GM13977 (cell line): ENCODE results near the gene GNAI1.

ENCODE experiments used
- DNase-seq: peaks from one replicate; pipeline ENCODE4 v3.0.0; 2012; ENCODE audit warnings: low spot score
- in situ Hi-C: fragments of 300-500 bp; cut with MboI; formaldehyde crosslinking; loops from one replicate; pipeline ENCODE4 v1.12.0; 2022; ENCODE audit warnings: low sequenced_read_pairs, low pct_unique_long_range_greater_than_20kb, mixed read lengths, inconsistent platforms; ENCODE audit not compliant: unreplicated experiment
- TF ChIP-seq, protein P1 (sequence below): IDR thresholded peaks from 2 replicates; pipeline ENCODE4 v1.5.1; 2012; ENCODE audit warnings: mild to moderate bottlenecking, control low read depth; ENCODE audit not compliant: insufficient read depth; ENCODE audit errors: extremely low read depth, missing control alignments

The GNAI1 gene

DNA sequence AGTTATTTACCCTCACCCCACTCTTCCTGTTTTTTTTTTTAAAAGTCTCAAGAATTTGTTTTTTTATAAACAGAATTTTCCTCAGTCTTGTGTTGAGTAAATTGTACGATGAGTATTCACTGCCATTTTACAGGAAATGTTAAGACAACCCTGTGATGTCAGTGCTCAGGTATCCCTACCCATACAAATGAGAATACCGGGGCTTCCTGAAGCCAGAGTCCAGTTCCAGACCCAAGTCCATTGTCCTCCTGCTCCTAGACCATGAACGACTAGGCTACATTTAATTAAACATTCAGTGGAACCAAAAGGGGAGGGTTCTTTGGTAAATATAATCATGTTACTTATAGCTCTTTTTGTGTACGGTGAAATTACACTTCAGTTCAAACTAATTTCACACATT, 79.2 kb downstream of the GNAI1 start:
- TF ChIP-seq, protein P1, sequence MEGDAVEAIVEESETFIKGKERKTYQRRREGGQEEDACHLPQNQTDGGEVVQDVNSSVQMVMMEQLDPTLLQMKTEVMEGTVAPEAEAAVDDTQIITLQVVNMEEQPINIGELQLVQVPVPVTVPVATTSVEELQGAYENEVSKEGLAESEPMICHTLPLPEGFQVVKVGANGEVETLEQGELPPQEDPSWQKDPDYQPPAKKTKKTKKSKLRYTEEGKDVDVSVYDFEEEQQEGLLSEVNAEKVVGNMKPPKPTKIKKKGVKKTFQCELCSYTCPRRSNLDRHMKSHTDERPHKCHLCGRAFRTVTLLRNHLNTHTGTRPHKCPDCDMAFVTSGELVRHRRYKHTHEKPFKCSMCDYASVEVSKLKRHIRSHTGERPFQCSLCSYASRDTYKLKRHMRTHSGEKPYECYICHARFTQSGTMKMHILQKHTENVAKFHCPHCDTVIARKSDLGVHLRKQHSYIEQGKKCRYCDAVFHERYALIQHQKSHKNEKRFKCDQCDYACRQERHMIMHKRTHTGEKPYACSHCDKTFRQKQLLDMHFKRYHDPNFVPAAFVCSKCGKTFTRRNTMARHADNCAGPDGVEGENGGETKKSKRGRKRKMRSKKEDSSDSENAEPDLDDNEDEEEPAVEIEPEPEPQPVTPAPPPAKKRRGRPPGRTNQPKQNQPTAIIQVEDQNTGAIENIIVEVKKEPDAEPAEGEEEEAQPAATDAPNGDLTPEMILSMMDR = no peak
- in situ Hi-C loops = no loop called here
- DNase-seq = no peak

DNA sequence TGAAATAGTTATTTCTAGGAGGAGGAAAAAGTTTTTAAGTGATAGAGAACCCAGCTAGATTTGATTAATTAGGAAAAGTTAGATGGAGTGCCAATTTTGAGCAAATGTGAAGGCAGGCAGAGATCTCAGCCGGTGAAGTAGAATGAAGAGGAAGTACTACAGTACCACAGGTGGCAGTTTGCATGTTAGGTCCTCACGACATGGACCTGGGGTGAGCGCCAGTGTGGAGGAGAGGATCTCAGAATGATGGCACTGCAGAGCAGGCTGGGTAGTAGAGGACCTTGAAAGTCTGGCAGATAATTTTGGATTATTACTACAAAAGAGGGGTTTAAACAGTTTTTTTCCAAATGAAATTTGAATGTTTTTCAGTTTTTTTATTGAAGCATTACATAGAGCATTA, 81.1 kb downstream of the GNAI1 start:
- no peak for DNase-seq
- in situ Hi-C loops = no loop called here
- TF ChIP-seq, protein P1 = no peak

DNA sequence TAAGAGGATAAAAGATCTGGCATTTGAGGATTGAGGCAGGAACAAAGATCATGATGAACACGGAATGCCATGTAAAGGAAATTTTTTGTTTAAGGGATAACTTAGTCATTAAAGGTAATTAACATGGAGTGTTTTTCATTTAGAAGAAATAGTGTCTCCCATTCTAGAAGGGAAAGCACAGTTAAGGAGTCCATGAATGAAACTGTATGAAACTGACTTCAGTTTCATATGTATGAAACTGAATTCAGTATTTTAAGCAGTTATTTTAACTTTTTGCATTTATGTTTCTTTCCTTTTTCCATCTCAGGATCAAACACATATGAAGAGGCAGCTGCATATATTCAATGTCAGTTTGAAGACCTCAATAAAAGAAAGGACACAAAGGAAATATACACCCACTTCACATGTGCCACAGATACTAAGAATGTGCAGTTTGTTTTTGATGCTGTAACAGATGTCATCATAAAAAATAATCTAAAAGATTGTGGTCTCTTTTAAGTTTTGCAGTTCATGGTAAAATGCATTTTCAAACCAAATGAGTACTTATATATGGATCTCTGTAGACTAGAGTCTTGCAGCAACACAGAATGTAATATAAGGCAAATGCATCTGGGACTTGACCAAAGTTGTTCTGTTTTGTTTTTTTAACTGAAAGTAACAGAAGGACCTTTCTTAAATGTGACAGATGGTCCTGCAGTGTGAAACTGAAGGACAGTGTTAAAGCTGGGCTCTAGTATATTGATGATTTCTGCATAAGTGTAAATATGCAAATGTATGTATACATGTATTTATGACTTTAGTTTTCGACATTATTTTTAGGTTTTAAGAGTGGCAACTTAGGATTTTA, 82.6 kb downstream of the GNAI1 start:
- DNase-seq = no peak
- in situ Hi-C loops = no loop called here
- TF ChIP-seq, protein P1 = no peak

DNA sequence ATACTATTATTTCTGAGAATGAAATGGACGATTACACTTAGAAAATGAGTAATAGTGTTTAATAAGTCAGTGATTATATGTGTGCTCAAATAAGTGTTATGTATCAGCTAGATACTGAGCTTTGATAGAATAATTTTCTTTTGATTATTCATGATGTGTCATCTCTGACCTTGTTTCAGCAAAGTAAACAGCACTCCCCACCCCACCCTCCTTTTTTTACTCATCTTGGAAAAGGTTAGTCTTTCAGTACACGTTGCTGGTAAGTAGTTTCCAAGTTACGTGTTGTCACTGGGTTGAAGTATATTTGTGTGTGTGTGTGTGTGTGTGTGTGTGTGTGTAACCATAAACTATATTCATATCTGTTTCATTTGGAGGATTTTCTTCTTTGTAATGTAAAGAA, 84.1 kb downstream of the GNAI1 start:
- in situ Hi-C loops = no loop called here
- TF ChIP-seq, protein P1 = no peak
- DNase-seq = no peak

DNA sequence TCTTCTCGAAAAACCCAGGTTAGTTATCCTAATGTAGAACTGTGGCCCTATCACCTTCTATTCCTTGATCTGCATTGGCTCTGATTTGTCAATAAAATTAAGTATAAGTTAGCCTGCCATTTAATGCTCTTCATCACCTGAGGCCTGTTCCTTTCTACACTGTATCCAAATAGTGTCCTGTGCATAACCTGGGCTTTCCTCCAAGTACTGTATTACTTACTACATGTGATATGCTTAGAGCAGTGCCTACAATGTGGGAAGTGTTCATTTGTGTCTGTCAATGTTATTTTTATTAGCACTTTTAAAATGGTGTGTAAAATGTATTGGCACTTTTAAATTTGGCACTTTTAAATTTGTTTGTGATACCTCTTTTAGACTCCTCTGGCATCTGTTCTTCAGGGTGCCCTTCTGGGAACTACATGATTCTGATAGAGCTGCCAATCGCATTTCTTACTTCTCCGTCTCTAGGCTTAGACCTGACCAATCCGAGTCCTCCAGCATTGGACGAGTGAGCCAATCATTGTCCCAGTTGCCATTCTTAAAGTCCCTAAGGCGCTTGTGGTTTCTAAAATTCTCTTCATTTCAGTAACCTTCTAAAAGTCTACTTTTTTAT, 85.5 kb downstream of the GNAI1 start:
- TF ChIP-seq, protein P1 = no peak
- no peak for DNase-seq
- in situ Hi-C loops = no loop called here

DNA sequence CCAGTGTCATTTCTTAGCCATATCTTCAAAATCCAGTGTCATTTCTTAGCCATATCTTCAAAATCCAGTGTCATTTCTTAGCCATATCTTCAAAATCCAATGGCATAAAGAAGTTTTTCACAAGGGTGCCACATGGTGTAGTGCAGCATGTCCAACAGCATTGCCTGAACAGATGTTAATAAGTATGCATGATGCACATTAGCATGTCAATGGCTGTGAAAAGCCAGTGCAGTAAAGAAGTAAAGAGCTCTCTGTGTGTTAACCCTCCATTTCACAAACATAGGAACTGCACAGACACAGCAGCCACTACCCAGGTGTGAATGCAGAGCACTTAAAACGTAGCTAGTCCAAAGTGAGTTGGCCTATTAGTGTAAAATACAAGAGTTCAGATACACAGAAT, 89.8 kb downstream of the GNAI1 start:
- TF ChIP-seq, protein P1 = no peak
- in situ Hi-C loops = no loop called here
- no peak for DNase-seq
